K562 treated with DMSO at 1 percent for 48 hours (cell line): Measurements from ENCODE around the gene ESPNL. TPM values are rescaled to one million over a fixed set of nuclear protein-coding genes. Genes with fewer than 3 reads are reported as not detected.

Source experiments
- total RNA-seq: library from RNA; unstranded; fragments of 300-600 nt; gene quantifications from 2 replicates; pipeline ENCODE4 v1.2.3, GENCODE V29; 2022; ENCODE audit warnings: low replicate concordance; ENCODE audit errors: extremely low read depth

ESPNL gene, protein sequence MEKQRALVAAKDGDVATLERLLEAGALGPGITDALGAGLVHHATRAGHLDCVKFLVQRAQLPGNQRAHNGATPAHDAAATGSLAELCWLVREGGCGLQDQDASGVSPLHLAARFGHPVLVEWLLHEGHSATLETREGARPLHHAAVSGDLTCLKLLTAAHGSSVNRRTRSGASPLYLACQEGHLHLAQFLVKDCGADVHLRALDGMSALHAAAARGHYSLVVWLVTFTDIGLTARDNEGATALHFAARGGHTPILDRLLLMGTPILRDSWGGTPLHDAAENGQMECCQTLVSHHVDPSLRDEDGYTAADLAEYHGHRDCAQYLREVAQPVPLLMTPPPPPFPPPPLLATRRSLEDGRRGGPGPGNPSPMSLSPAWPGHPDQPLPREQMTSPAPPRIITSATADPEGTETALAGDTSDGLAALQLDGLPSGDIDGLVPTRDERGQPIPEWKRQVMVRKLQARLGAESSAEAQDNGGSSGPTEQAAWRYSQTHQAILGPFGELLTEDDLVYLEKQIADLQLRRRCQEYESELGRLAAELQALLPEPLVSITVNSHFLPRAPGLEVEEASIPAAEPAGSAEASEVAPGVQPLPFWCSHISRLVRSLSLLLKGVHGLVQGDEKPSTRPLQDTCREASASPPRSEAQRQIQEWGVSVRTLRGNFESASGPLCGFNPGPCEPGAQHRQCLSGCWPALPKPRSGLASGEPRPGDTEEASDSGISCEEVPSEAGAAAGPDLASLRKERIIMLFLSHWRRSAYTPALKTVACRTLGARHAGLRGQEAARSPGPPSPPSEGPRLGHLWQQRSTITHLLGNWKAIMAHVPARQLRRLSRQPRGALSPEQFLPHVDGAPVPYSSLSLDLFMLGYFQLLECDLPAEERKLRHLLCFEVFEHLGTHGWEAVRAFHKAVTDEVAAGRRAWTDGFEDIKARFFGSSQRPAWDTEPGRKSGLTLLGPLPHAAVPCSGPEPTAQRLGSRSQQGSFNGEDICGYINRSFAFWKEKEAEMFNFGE
- not detected in 2 replicates for total RNA-seq

DNA sequence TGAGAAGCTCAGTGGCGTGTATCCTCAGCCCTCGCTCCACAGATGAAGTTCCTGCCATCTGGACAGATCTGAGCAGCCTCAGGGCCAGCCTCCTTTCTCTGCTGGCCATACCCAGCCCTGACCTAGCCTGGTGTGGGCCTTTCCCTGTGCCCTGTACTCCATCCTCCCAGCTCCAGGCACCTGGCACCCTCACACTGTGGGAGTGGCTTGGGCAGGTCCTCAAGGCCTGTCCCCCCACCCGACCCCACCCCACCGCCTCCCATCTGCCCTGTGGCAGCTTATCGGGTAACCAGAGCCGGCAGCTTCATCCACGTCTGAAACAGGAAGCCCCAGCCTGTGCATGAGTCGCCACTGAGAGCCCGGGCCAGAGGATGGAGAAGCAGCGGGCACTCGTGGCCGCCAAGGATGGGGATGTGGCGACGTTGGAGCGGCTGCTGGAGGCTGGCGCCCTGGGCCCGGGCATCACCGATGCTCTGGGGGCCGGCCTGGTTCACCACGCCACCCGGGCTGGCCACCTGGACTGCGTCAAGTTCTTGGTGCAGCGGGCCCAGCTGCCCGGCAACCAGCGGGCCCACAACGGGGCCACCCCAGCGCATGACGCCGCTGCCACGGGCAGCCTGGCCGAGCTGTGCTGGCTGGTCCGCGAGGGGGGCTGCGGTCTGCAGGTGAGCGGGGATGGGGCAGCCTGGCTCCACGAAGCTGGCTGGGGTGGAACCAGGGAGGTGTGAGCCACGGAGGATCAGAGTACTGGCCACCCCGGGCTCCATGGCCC lies at the start of gene ESPNL:
ESPNL (plus strand) TSS at position 292 of the 772 bp plus-strand sequence; CDS start at position 372, 80 bp downstream.

DNA sequence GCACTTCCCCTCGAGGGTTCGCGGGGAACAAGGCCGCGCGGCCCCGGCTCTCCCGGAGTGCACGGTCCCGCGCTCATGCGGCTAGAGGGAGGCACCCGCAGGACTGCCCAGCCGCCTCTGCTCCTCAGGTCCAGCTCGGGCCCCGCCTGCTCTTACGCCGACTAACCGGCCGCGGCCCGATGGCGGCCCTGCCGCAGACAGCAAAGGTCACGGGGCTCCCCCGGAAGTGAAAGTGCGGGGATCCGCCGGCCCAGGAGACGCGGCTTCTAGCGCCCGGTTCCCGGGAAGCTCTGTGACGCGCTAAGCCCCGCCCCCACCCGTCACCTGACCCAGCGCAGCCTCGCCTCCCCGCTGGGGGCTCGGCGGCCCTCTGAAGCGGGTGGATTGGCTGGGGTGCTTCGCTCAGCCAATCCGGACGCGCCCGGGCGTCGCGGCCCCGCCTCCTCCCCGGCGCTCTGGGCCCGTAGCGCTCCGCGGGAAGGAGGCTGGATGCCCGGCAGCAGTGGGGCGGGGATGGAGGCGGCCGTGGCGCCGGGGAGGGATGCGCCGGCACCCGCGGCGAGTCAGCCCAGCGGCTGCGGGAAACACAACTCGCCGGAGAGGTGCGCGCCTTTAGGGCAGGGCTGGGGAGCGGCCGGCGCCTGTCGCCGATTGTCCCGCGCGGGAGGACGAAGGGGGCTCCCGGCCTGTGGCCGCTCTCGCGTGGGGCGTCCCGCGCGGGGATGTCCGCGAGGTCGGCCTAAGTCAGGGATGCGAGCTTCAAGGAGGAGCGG lies 39.4 kb upstream of the ESPNL start, which contains the start of gene SCLY:
SCLY (plus strand) TSS at position 460 of the 773 bp plus-strand sequence; CDS start at position 514, 54 bp downstream.

DNA sequence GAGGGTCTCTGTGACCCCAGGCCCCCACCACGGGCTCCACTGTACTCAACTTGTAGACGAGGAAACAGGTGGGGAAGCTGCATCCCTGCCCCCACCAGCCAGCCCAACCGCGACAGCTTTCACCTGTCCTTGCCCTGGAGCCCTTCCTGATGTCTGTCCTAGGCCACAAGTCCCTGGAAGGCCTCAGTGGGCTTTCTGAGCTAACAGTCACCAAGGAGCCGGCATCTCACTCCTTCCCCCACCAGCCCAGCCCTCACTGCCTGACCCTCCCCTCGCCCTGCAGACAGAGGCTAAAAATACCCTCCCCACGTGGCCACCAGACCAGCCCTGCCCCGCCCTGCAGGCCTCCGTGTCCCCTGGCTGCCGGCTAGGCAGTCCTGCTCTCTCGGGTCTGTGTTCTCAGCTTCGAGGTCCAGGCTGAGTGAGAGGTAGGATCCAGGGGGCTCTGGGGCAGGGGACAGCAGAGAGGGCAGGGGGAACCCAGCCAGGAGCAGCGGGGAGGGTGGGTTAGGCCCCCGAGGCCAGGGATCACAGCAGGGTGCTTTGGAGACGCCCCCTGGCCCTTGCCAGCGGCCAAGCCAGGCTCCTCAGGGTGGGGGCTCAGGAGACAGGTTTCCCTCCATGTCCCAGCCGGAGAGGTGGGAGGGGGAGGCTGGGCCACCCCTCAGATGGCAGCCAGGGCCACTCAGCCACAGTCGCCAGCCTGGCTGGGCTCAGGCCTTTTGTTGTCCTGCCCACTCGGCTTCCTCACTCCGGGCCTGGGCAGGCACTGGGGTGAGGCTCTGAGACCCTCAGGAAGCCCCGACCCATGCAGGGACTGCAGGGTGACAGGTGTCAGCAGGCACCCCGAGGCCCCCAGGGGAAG lies 38.4 kb downstream of the ESPNL start, which contains the start of gene KLHL30:
KLHL30 (plus strand) TSS at position 338 of the 865 bp plus-strand sequence. CDS start 2,087 bp downstream, outside the sequence.

DNA sequence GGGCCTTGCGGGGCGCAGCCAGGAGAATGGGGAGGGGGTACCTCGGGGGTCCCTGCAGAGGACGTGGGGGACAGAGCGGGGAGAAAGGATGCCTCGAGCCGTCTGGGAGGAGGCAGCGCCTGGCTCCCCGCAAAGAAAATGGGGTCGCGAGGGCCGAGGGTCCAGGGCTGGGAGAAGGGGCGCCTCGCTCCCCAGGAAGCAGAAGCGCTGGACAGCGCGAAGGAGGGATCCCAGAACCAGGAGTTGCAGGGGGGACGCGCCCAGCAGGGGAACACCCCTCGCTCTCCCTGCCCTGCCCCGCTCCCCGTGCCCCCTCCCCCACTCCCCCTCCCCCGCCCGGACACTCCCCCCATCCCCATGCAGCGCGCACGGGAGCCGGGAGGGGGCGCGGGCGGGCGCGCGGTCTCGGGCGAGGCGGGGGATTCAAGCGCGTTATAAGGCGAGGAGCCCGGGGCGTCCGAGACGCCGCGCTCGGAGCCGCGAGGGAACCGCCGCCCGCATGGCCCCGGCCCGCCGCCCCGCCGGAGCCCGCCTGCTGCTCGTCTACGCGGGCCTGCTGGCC lies 58.5 kb downstream of the ESPNL start, which contains the start of gene ERFE:
ERFE (plus strand) TSS at position 462 of the 562 bp plus-strand sequence; CDS start at position 500, 38 bp downstream.

Other genes starting within 250 kb of the ESPNL start
- gene RAMP1, start 240.7 kb upstream of the ESPNL start, total RNA-seq, result not detected in 2 replicates
- not detected in 2 replicates for gene UBE2F, start 133.3 kb upstream of the ESPNL start, total RNA-seq
- not detected in 2 replicates for gene SCLY, start 39.3 kb upstream of the ESPNL start, total RNA-seq
- gene KLHL30, start 38.3 kb downstream of the ESPNL start, total RNA-seq, result not detected in 2 replicates
- gene ERFE, start 58.6 kb downstream of the ESPNL start, total RNA-seq, result not detected in 2 replicates
- not detected in 2 replicates for gene ILKAP, start 103.4 kb downstream of the ESPNL start, total RNA-seq
- 377 TPM in 1 of 2 replicates, not detected in the other for gene HES6, start 139.7 kb downstream of the ESPNL start, total RNA-seq
- not detected in 2 replicates for gene PER2, start 188.3 kb downstream of the ESPNL start, total RNA-seq
- not detected in 2 replicates for gene TRAF3IP1, start 220.2 kb downstream of the ESPNL start, total RNA-seq